GM19238 (cell line): ENCODE results near the gene MCHR1.
"Not testable (repeated sequence)": the region's sequence is repeated elsewhere in the genome, so short reads cannot be mapped to it uniquely, and the experiment has no call there.

Experiments used
- DNase-seq: peaks from one replicate; pipeline ENCODE4 v3.0.0; 2011; ENCODE audit warnings: low spot score; ENCODE audit not compliant: insufficient read length

Gene MCHR1

GRCh38 chr22:40687706-40688105 is 8.4 kb downstream of the MCHR1 start:
- no peak for DNase-seq

GRCh38 chr22:40690370-40690769 is 11.1 kb downstream of the MCHR1 start:
- DNase-seq: no peak

DNA sequence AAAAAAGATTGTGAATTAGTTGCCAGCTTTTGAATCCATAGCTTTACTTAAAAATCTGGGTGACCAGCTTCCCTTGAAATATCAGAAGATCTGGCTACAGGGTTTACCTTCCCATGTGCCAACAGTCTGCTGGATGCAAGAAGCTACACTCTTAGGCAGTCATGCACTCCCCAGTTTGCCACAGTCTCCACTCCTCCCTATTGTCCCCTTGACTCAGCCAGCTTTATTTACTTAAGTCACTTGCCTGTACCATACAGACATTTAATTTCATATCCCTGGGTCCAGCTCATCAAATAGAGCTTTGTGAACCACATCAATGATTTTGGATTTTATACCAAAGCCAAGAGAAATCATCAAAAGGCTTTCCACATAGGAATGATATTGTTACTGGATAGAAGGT is 12.2 kb downstream of the MCHR1 start:
- DNase-seq: no peak

GRCh38 chr22:40694411-40694810 is 15.1 kb downstream of the MCHR1 start:
- DNase-seq: no peak

GRCh38 chr22:40701274-40701673 is 22.0 kb downstream of the MCHR1 start:
- no peak for DNase-seq

- no peak for DNase-seq
These were observed 23.9 kb downstream of the MCHR1 start for GRCh38 chr22:40703174-40703573.

- DNase-seq: no peak
These were observed 24.5 kb downstream of the MCHR1 start for GRCh38 chr22:40703736-40704135.

GRCh38 chr22:40705918-40706682 is 26.8 kb downstream of the MCHR1 start:
- DNase-seq: no peak

DNA sequence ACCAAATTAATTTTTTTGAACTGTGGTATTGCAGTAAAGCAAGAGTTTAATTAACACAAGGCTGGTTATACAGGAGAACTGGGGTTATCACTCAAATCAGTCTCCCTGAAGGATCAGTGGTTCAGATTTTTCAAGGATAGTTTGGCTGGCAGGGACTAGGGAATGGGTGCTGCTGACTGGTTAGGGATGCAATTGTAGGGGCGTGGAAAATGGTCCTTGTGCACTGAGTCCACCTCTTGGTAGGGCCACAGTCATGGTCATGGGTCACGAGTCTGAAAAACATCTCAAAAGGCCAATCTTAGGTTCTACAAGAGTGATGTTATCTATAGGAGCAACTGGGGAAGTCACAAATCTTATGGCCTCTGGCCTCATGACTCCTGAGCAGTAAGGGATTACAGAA is 27.9 kb downstream of the MCHR1 start:
- DNase-seq: no peak

DNA sequence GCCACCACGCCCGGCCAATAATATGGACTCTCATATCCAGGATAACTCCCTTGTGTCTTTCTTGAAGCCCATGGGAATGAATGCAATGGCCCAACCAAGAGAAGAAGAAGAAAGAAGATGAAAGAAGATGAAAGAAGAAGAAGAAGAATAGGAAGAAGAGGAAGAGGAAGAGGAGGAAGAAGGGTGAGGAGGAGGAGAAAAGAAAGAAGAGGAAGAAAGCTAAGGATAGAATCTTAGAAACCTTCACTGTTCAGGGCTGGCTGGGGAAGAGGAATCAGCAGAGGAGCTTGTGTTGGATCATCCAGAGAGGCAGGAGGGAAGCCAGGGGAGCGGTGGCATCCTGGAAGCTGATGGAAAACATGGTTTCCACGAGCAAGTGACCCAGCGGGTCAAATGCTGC is 28.9 kb downstream of the MCHR1 start:
- no peak for DNase-seq

DNA sequence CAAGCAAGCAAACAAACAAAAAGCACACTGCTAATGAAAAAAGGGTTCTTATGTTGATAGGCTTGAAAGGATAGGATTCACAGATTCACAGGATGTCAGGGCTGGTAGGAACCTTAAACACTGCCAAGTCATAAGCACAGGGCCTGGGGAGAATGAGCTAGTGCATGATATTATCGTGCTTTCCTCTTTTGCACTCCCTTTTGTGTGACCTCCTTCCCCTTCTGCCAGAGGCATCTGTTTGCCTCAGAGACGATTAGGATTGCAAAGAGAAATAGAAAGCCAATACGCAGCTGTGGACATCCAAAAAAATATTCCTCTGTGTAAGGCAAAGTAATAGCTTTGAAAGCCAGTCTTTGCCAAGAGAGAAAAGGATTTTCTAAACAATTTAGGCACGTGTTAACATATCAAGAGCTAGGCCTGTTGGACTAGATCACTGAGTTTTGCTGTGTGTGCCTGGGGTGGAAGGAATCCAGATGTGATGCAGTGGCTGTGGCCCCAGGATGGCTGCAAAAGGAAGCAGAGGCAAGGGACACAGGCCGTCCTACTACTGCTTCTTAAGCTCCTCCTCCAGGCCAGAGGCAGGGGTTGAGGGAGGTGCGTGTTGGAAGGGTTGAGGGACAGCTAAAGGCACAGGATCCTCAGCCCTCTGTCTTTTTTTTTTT is 30.6 kb downstream of the MCHR1 start:
- DNase-seq: no peak

- DNase-seq: no peak
These were observed 33.0 kb downstream of the MCHR1 start for GRCh38 chr22:40712311-40712710.

GRCh38 chr22:40714499-40715337 is 35.4 kb downstream of the MCHR1 start:
- DNase-seq: no peak

DNA sequence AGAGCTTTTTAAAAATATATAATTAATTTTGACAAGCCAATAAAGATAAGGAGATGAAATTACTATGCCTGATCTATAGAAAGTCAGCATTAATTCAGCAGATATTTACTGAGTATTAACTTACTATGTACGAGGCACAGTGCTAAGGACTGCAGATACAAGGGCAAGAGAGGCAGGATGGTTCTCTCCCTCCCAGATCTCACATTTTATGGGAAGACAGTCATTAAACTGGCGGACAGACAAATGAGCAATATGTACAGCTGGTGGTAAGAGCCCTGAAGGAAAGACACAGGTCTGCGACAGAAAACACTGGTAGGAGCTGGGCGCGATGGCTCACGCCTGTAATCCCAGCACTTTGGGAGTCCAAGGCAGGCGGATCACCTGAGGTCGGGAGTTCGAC is 36.8 kb downstream of the MCHR1 start:
- no peak for DNase-seq

- not testable (repeated sequence) for DNase-seq
These were observed 38.4 kb downstream of the MCHR1 start for GRCh38 chr22:40717657-40718056.

GRCh38 chr22:40718250-40719204 is 39.2 kb downstream of the MCHR1 start:
- DNase-seq: no peak

- DNase-seq: no peak
These were observed 40.3 kb downstream of the MCHR1 start for GRCh38 chr22:40719599-40719998.

GRCh38 chr22:40720156-40720537 is 40.9 kb downstream of the MCHR1 start:
- not testable (repeated sequence) for DNase-seq

DNA sequence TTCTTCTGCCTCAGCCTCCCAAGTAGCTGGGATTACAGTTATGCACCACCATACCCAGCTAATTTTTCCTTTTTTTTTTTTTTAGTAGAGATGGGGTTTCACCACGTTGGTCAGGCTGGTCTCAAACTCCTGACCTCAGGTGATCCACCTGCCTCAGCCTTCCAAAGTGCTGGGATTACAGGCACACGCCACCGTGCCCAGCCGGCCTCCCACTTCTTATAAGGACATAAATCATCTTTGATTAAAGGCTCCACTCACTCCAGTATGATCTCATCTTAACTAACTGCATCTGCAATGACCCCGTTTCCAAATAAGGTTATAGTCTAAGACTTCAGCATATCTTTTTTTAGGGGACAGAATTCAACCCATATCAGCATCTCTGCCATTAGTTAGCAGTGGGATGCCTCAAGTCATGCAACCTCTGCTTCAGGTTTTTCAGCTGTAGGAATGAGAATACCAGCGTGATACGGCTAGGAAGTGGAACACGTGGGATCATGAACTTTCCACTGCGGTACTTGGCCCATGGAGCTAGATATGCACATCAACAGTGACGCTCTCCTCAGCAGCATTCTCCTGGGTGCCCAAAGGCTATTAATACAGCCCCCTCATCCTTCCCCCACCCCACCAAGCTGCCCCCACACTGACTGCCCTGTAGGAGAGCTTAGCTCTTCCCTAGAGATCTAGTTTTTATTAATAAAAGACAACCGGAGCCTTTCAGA is 41.4 kb downstream of the MCHR1 start:
- DNase-seq: no peak

- no peak for DNase-seq
These were observed 42.0 kb downstream of the MCHR1 start for GRCh38 chr22:40721266-40721665.
